ENCODE results near the gene RABGGTA.
A peak's percentile ranks its signal among the peaks of the same experiment; 100 is the strongest.
"Not testable (repeated sequence)": the region's sequence is repeated elsewhere in the genome, so short reads cannot be mapped to it uniquely, and the experiment has no call there.

Gene RABGGTA

DNA sequence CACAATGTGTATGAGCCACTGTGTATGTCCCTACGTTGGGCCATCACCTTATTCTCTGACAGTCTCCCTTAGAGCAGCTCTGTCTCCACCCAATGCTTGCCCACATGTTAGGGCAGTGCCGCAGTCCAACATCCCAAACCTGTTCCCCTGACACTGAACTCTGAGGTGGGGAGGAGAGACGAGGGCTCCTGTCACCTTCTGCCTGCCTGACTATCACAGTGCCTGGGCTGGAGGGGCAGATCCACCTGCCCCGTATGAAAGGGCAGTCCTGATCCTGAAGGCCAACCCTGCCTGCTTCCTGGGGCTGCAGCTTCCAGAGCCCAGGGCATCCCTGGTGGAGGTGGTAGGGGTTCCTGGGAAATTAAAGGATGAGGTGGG is 10.6 kb downstream of the RABGGTA start:
- no peak for DNase-seq (ENCODE audit: low spot score)

DNA sequence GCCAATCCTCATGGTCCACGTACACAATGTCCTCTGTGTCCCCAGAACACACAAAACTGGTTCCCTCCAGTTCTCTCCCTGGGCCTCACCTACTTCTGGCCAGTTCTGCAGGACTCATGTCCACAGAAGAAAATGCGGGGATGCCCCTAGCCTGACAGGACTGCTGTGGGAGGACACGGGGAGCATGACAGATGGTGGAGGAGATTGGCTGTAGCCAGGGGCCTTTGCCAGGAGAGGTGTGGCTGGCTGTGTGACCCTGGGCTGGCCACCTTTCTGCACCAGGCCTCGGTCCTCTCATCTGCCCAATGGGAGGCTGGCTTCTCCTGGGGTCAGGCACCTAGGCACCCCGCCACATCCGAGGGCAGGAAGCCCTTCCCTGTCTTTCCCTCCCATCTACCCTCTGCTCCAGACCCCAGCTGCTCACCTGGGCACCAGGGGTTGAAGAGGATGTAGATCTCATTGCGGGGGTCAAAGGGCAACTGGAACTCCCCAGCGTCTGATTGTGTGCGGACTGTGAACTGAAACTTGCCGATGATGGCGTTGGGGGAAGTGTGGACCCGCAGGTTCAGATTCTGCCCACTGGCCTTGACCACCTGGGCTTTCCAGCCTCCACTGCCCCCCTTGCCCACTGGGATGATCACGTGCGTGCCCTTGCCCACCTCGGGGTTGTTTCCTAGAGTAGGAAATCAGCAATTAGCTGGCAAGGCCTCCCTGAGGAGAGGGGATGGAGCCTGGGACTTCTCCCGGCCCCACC is 11.2 kb downstream of the RABGGTA start:
- no peak for DNase-seq (ENCODE audit: low spot score)

DNA sequence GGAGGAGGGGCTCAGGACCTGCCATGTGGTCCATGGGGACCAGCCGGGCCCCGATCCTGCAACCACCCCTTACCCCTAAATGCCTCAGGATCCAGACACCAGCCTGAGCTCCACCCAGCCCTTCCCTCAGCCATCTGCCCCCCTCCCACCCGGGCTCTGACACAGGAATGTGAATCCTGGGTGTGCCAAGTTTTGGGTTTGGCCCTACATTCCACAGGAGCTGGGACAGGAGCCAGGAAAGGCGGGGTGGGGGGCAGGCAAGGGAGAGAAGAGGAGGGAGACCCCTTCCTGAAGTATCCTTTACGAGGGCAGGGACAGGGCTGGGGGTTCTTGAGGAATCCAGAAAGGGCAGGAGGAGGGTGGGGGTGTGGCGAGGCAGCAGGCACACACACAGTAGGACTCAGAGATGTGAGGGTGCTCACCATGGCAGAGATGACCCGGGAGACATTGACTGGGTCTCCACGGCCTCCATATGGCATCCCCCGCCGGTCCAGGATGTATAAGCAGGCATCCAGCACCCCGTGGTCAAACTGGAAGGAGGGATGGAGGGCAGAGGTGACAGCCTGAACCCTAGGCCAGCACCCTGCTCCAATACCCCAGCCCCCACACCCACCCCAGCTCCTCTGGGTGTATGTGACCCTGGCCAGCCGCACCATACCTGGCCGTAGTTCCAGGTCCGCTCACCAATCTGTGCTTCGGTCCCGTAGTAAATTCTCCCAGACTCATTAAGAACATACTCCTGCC is 11.9 kb downstream of the RABGGTA start:
- DNase-seq (ENCODE audit: low spot score), result peak; percentile 90

GRCh38 chr14:24258548-24259265 is 12.7 kb downstream of the RABGGTA start:
- DNase-seq (ENCODE audit: low spot score), result no peak

- no peak for DNase-seq (ENCODE audit: low spot score)
Measured at GRCh38 chr14:24258119-24258518, 13.3 kb downstream of the RABGGTA start.

- peak; percentile 36 for DNase-seq (ENCODE audit: low spot score)
Measured at GRCh38 chr14:24256960-24257359, 14.4 kb downstream of the RABGGTA start.

DNA sequence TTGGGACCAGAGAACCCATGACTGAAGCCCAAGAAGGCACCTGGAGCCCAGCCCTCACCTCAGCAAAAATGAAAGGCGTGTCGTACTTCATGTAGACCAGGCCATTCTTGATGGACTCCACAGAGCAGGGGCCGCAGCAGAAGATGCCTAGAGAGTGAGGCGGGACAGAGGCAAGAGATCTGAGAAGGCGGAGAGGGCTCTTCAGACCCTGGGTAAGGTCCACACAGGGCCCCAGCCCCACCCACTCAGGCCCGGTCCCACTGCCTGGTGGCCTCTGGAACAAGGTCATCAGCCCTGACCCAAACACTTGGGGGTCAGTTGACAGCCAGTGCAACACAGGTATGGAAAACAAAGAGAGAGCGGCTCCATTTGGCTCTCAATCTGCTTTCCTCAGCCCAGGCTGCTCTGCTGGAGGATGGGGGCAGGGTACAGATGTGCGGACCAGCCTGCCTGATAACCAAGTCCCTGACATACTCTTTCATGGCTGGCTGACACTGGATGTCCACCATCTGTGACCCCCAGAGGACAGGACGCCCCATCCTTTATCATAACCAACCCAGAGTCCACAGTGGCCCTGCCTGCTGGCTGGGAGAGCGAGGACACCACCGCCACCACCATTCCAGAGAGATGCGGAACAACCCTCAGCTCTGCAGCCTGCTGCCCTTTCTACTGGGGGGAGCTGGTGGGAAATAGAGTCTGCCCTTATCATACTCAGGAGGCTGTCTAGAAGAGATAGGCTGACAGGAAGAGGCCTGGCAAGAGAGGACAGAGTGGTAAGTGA is 15.3 kb downstream of the RABGGTA start:
- no peak for DNase-seq (ENCODE audit: low spot score)

DNA sequence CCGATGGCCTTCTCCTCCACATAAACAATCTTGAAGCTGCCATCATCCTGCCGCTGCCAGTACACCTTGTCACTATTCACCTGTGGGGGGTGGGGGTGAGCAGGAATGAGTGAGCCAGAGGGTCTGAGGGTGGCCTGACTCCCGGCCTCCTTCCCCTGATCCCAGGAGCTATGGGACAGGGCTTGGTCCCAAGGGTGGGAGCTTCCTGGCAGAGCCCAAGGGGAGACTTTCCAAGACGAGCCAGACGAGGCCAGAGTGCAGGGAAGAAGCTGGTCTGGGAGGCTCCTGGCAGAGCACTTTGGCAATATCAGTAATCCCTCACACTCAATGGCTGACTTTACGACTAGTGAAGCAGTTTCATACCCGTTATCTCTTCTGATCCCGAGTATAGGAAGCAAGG is 16.0 kb downstream of the RABGGTA start:
- no peak for DNase-seq (ENCODE audit: low spot score)

GRCh38 chr14:24254630-24255392 is 16.6 kb downstream of the RABGGTA start:
- no peak for DNase-seq (ENCODE audit: low spot score)

DNA sequence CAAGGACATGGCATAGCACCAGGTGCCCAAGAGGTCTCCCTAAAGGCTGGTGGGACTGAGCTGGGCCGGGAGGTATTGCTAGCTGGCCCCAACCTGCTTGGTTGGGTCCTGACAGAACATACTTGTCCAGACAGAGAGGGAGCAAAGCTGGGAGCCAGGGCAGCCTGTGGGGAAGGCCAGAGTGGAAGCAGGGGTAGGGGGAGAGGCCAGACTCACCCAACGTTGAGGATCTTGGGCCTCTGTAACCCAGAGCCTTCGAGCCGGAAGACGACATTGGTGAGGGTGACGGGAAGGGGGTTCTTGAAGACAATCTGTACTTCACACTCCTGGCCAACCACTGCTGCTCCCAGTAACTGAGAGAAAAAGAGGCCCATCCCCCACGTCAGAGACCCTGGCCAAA is 17.5 kb downstream of the RABGGTA start:
- no peak for DNase-seq (ENCODE audit: low spot score)

- DNase-seq (ENCODE audit: low spot score), result no peak
Measured at GRCh38 chr14:24252289-24253124, 18.9 kb downstream of the RABGGTA start.

- DNase-seq (ENCODE audit: low spot score), result peak; percentile 63
Measured at GRCh38 chr14:24251880-24252288, 19.5 kb downstream of the RABGGTA start.

DNA sequence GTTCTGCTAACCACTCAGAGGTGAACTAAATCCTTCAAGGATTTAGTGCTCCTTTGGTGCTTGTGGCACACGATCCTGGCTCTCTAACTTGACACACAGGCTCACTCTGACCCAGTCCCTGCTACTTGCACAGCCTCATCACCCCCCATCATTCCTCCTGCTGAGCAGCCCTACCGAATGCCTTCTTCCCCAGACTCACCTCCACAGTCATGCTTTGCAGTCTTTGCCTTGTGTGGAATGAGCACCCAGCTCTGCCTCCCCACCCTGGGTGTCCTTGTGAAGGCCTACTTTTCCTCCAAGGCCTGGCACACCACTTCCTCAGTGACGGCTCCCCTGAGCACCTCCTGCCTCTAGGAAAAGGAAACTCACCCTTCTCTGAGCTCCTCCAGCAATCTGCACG is 21.0 kb downstream of the RABGGTA start:
- no peak for DNase-seq (ENCODE audit: low spot score)

GRCh38 chr14:24249230-24250021 is 22.0 kb downstream of the RABGGTA start:
- DNase-seq (ENCODE audit: low spot score), result no peak

DNA sequence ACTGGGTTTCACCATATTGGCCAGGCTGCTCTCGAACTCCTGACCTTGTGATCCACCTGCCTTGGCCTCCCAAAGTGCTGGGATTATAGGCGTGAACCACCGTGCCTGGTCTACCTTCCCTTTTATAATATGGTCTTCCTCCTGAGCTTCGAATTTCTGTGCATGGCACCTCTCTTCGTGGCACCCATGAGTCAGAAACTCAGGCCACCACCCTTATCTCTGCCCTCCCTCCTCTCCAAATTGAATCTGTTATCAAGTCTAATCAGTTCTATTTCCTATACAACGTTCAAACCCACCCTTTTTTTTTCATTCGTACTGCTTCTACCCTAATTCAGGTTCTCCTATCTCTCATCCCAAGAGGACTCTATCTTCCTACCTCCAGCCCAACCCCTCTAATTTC is 24.0 kb downstream of the RABGGTA start:
- no peak for DNase-seq (ENCODE audit: low spot score)

DNA sequence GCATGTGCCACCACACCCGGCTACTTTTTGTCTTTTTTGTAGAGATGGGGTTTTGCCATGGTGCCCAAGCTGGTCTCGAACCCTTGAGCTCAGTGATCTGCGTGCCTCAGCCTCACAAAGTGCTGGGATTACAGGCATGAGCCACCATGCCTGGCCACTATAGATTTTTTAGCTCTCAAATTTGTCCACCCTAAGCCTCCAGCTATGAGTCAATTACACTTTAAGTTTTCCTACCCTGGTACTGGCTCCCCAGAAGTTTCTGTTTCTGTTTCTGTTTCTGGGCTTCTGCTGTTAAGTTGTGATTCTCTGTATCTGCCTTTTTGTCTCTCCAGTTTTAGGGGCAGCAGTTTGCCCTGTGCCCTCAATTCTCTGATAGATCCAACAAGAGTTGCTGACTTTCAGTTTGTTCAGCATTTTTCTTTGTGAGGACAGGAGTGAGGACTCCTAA is 24.6 kb downstream of the RABGGTA start:
- DNase-seq (ENCODE audit: low spot score), result no peak

DNA sequence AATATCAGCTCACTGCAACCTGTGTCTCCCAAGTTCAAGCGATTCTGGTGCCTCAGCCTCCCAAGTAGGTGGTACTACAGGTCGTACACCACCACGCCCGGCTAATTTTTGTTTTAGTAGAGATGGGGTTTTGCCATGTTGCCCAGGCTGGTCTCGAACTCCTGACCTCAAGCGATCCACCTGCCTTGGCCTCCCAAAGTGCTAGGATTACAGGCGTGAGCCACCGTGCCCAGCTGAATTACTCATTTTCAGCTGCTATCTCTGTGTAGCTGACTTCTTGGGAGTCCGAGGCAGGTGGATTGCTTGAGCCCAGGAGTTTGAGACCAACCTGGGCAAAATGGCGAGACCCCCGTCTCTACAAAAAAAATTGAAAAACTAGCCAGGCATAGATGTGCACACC is 26.0 kb downstream of the RABGGTA start:
- not testable (repeated sequence) for DNase-seq (ENCODE audit: low spot score)

- no peak for DNase-seq (ENCODE audit: low spot score)
Measured at GRCh38 chr14:24243336-24243836, 28.0 kb downstream of the RABGGTA start.

GRCh38 chr14:24241829-24242443 is 29.5 kb downstream of the RABGGTA start:
- DNase-seq (ENCODE audit: low spot score), result peak; percentile 97

Data from AG20443 (cell line).